ENCODE measurements around the gene TMPRSS4. TPM values are rescaled to one million over a fixed set of nuclear protein-coding genes. Genes with fewer than 3 reads are reported as not detected.

Gene TMPRSS4
- total and polyA plus RNA-seq, 2 donors (not counting 1 experiment from before 2014, with no cell fraction given) = not detected

DNA sequence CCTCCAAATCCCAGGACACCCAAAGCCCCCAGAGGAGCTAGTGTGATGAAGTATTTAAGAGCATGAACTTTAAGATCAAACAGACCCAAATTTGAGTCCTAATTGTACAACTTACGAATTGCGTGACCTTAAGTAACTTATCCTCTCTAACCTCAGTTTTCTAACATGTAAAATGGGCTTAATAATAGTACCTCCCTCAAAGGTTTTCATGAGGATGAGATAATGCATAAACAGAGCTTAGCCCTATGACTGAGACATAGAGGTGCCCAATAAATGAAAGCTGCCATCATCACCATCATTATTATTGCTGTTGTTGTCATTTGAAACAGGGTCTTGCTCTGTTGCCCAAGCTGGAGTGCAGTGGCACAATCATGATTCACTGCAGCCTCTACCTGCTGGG lies 90.4 kb downstream of the TMPRSS4 start:
- ATAC-seq (ENCODE audit: low read depth) (no peak), DNase-seq (no peak)
- no peak for TF ChIP-seq EZH2 (IDR thresholded peaks at IDR 0.05; ENCODE audit: borderline replicate concordance, insufficient read depth, low read depth, low read length, poor library complexity, severe bottlenecking)
- TF ChIP-seq, protein P1, sequence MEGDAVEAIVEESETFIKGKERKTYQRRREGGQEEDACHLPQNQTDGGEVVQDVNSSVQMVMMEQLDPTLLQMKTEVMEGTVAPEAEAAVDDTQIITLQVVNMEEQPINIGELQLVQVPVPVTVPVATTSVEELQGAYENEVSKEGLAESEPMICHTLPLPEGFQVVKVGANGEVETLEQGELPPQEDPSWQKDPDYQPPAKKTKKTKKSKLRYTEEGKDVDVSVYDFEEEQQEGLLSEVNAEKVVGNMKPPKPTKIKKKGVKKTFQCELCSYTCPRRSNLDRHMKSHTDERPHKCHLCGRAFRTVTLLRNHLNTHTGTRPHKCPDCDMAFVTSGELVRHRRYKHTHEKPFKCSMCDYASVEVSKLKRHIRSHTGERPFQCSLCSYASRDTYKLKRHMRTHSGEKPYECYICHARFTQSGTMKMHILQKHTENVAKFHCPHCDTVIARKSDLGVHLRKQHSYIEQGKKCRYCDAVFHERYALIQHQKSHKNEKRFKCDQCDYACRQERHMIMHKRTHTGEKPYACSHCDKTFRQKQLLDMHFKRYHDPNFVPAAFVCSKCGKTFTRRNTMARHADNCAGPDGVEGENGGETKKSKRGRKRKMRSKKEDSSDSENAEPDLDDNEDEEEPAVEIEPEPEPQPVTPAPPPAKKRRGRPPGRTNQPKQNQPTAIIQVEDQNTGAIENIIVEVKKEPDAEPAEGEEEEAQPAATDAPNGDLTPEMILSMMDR (IDR thresholded peaks at IDR 0.05) = no peak
- H3K27me3 Mint-ChIP-seq = peaks cover 31% of the 10 kb centered on the region
- H3K27ac ChIP-seq (ENCODE audit: low read length in 2 of 2) = no peak overlapping the region
- no peaks in the 10 kb centered on the region for H3K9me3 ChIP-seq (ENCODE audit: control extremely low read depth in 1 of 3, control insufficient read depth in 2 of 3, insufficient read depth in 1 of 3, low read length in 2 of 3)
- H3K27ac Mint-ChIP-seq = no peak overlapping the region
- H3K4me2 ChIP-seq (replicated peaks; ENCODE audit: low read depth, low read length, poor library complexity, severe bottlenecking) = no peak overlapping the region
- ChIA-PET POLR2A (interaction anchor here (0.6 kb wide), 1 partner anchor 224 kb away, joined by 3 read pairs; no protein-coding TSS in a partner anchor), CTCF (interaction anchor here (0.7 to 8.8 kb wide), 2 partner anchors 22 to 321 kb away, joined by 3 to 96 read pairs; no protein-coding TSS in a partner anchor)
- no CpG with 5 or more reads among the region's 2 CpGs for WGBS (ENCODE audit: insufficient coverage)
- intact Hi-C loops (cut with micrococcal nuclease) = no loop called here
- peaks cover 0 to 5% of the 10 kb centered on the region in 2 donors for H3K4me1 ChIP-seq (ENCODE audit: control insufficient read depth in 2 of 2, insufficient read depth in 2 of 2, low read length in 2 of 2)
- H3K79me2 ChIP-seq (ENCODE audit: control insufficient read depth, insufficient read depth, low read length) = no peaks in the 10 kb centered on the region
- H3K4me3 ChIP-seq (ENCODE audit: control extremely low read depth in 1 of 5, extremely low read depth in 1 of 5, insufficient read depth in 1 of 5, low read depth in 2 of 5, low read length in 4 of 5) = no peak overlapping the region
- H3K4me3 Mint-ChIP-seq = no peak overlapping the region
- H3K27me3 ChIP-seq (replicated peaks in 1 of 4; ENCODE audit: control extremely low read depth in 1 of 4, control insufficient read depth in 3 of 4, insufficient read depth in 4 of 4, low read length in 3 of 4) = peaks cover 0 to 15% (median 1%) of the 10 kb centered on the region in 4 experiments
- no peak overlapping the region for H3K9ac ChIP-seq (ENCODE audit: low read length)
- H3K9me3 Mint-ChIP-seq (ENCODE audit: insufficient read depth) = no peaks in the 10 kb centered on the region
- H4K20me1 ChIP-seq (ENCODE audit: control insufficient read depth, insufficient read depth, low read length, poor library complexity, severe bottlenecking) = no peaks in the 10 kb centered on the region
- no peak overlapping the region for H2AFZ ChIP-seq (ENCODE audit: insufficient read depth, low read depth, low read length, poor library complexity, severe bottlenecking)
- H3K36me3 ChIP-seq (replicated peaks in 1 of 2; ENCODE audit: control extremely low read depth in 1 of 2, control insufficient read depth in 1 of 2, extremely low read depth in 1 of 2, insufficient read depth in 2 of 2, low read length in 1 of 2) = no peaks in the 10 kb centered on the region
- H3K4me1 Mint-ChIP-seq = peaks cover 3% of the 10 kb centered on the region

DNA sequence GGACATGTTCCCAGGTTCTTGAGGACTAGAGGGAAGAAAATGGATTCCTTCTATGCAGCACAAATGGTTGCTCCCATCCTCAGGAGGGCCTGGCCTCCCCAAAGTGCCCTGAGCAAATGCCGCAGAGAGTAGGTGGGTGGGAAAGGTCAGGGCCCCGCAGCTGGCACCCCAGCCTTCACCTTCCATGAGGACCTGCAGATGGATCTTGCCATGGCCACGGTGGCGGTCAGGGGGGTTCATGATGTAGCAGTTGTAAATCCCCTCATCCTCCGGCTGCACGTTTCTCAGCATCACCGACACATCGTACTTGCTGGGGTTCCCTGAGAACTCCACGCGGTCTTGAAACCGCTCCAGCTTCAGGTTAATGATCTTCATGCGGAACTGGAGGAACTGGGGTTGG lies 91.0 kb downstream of the TMPRSS4 start:
- Histone ChIP-seq H3K9me3 (ENCODE audit: control extremely low read depth in 1 of 3, control insufficient read depth in 2 of 3, insufficient read depth in 1 of 3, low read length in 2 of 3) (no peaks in the 10 kb centered on the region), H3K27me3 (replicated peaks in 1 of 4; ENCODE audit: control extremely low read depth in 1 of 4, control insufficient read depth in 3 of 4, insufficient read depth in 4 of 4, low read length in 3 of 4) (peaks cover 0 to 13% (median 1%) of the 10 kb centered on the region in 4 experiments), H3K36me3 (replicated peaks in 1 of 2; ENCODE audit: control extremely low read depth in 1 of 2, control insufficient read depth in 1 of 2, extremely low read depth in 1 of 2, insufficient read depth in 2 of 2, low read length in 1 of 2) (no peaks in the 10 kb centered on the region), H3K4me1 (ENCODE audit: control insufficient read depth in 2 of 2, insufficient read depth in 2 of 2, low read length in 2 of 2) (peaks cover 0 to 5% of the 10 kb centered on the region in 2 donors), H4K20me1 (ENCODE audit: control insufficient read depth, insufficient read depth, low read length, poor library complexity, severe bottlenecking) (no peaks in the 10 kb centered on the region), H3K9ac (ENCODE audit: low read length) (no peak overlapping the region), H2AFZ (ENCODE audit: insufficient read depth, low read depth, low read length, poor library complexity, severe bottlenecking) (no peak overlapping the region), H3K4me2 (replicated peaks; ENCODE audit: low read depth, low read length, poor library complexity, severe bottlenecking) (no peak overlapping the region), H3K4me3 (ENCODE audit: control extremely low read depth in 1 of 5, extremely low read depth in 1 of 5, insufficient read depth in 1 of 5, low read depth in 2 of 5, low read length in 4 of 5) (no peak overlapping the region), H3K27ac (ENCODE audit: low read length in 2 of 2) (no peak overlapping the region), H3K79me2 (ENCODE audit: control insufficient read depth, insufficient read depth, low read length) (no peaks in the 10 kb centered on the region)
- H3K4me3 Mint-ChIP-seq = no peak overlapping the region
- TF ChIP-seq, protein P1 (IDR thresholded peaks at IDR 0.05) = no peak
- TF ChIP-seq EZH2 (IDR thresholded peaks at IDR 0.05; ENCODE audit: borderline replicate concordance, insufficient read depth, low read depth, low read length, poor library complexity, severe bottlenecking) = no peak
- DNase-seq = no peak
- peaks cover 32% of the 10 kb centered on the region for H3K27me3 Mint-ChIP-seq
- no peak for ATAC-seq (ENCODE audit: low read depth)
- CTCF ChIA-PET = interaction anchor here (8.8 kb wide), 1 partner anchor 22 kb away, joined by 96 read pairs; no protein-coding TSS in a partner anchor
- H3K4me1 Mint-ChIP-seq = peaks cover 3% of the 10 kb centered on the region
- H3K27ac Mint-ChIP-seq = no peak overlapping the region
- POLR2A ChIA-PET = interaction anchor here (0.6 kb wide), 1 partner anchor 225 kb away, joined by 3 read pairs; no protein-coding TSS in a partner anchor
- intact Hi-C loops (cut with micrococcal nuclease) = no loop called here
- no peaks in the 10 kb centered on the region for H3K9me3 Mint-ChIP-seq (ENCODE audit: insufficient read depth)
- WGBS (ENCODE audit: insufficient coverage) = 88% methylated on average over 8 of the region's 12 CpGs

Data from B cell (primary cell).